ENCODE results near the gene GPC5. TPM values are rescaled to one million over a fixed set of nuclear protein-coding genes. Genes with fewer than 3 reads are reported as not detected.

GPC5 gene
- total RNA-seq, 1 experiment from 2014 or later = 0.21 TPM

- ChIA-PET POLR2A (ENCODE audit: low non-redundant PET) (no interaction called here), CTCF (no interaction called here)
- Histone ChIP-seq H3K27me3 (replicated peaks; ENCODE audit: insufficient read depth, low read depth, low read length, poor library complexity) (no peaks in the 10 kb centered on the region), H3K4me1 (ENCODE audit: insufficient read depth, low read length, poor library complexity, severe bottlenecking) (no peaks in the 10 kb centered on the region), H3K36me3 (ENCODE audit: insufficient read depth, low read length, poor library complexity, severe bottlenecking) (no peaks in the 10 kb centered on the region), H3K9me3 (ENCODE audit: low read depth, low read length, poor library complexity, severe bottlenecking) (no peaks in the 10 kb centered on the region), H3K27ac (ENCODE audit: low read depth, low read length, poor library complexity, severe bottlenecking) (no peak overlapping the region), H3K4me3 (ENCODE audit: low read depth, low read length, poor library complexity, severe bottlenecking) (no peak overlapping the region)
- TF ChIP-seq EZH2 (IDR thresholded peaks at IDR 0.05; ENCODE audit: borderline replicate concordance, low read depth, low read length, poor library complexity, severe bottlenecking) (no peak), CTCF (conservative IDR thresholded peaks at IDR 0.05; ENCODE audit: low read depth, low read length) (no peak)
- no TSS peak for BruUV-seq (replicated peaks)
- DNase-seq (ENCODE audit: low spot score) = no peak
- intact Hi-C loops (cut with micrococcal nuclease; ENCODE audit: unreplicated experiment) = no loop called here
Observed at GRCh38 chr13:91986761-91987483, 588.5 kb downstream of the GPC5 start.

- POLR2A ChIA-PET (ENCODE audit: low non-redundant PET) = no interaction called here
- CTCF ChIA-PET = no interaction called here
- Histone ChIP-seq H3K27me3 (replicated peaks; ENCODE audit: insufficient read depth, low read depth, low read length, poor library complexity) (no peaks in the 10 kb centered on the region), H3K36me3 (ENCODE audit: insufficient read depth, low read length, poor library complexity, severe bottlenecking) (no peaks in the 10 kb centered on the region), H3K4me1 (ENCODE audit: insufficient read depth, low read length, poor library complexity, severe bottlenecking) (no peaks in the 10 kb centered on the region), H3K9me3 (ENCODE audit: low read depth, low read length, poor library complexity, severe bottlenecking) (no peaks in the 10 kb centered on the region), H3K27ac (ENCODE audit: low read depth, low read length, poor library complexity, severe bottlenecking) (no peak overlapping the region), H3K4me3 (ENCODE audit: low read depth, low read length, poor library complexity, severe bottlenecking) (no peak overlapping the region)
- BruUV-seq (replicated peaks) = no TSS peak
- intact Hi-C loops (cut with micrococcal nuclease; ENCODE audit: unreplicated experiment) = no loop called here
- DNase-seq (ENCODE audit: low spot score) = no peak
- no peak for TF ChIP-seq CTCF (conservative IDR thresholded peaks at IDR 0.05; ENCODE audit: low read depth, low read length)
- no peak for TF ChIP-seq EZH2 (IDR thresholded peaks at IDR 0.05; ENCODE audit: borderline replicate concordance, low read depth, low read length, poor library complexity, severe bottlenecking)
Observed at GRCh38 chr13:91988331-91988730, 589.9 kb downstream of the GPC5 start.

- no TSS peak for BruUV-seq (replicated peaks)
- no peak overlapping the region for H3K4me3 ChIP-seq (ENCODE audit: low read depth, low read length, poor library complexity, severe bottlenecking)
- no peak for DNase-seq (ENCODE audit: low spot score)
- ChIA-PET CTCF (no interaction called here), POLR2A (ENCODE audit: low non-redundant PET) (no interaction called here)
- no peaks in the 10 kb centered on the region for H3K9me3 ChIP-seq (ENCODE audit: low read depth, low read length, poor library complexity, severe bottlenecking)
- H3K4me1 ChIP-seq (ENCODE audit: insufficient read depth, low read length, poor library complexity, severe bottlenecking) = no peaks in the 10 kb centered on the region
- TF ChIP-seq CTCF (conservative IDR thresholded peaks at IDR 0.05; ENCODE audit: low read depth, low read length) = no peak
- TF ChIP-seq EZH2 (IDR thresholded peaks at IDR 0.05; ENCODE audit: borderline replicate concordance, low read depth, low read length, poor library complexity, severe bottlenecking) = no peak
- no peaks in the 10 kb centered on the region for H3K27me3 ChIP-seq (replicated peaks; ENCODE audit: insufficient read depth, low read depth, low read length, poor library complexity)
- H3K27ac ChIP-seq (ENCODE audit: low read depth, low read length, poor library complexity, severe bottlenecking) = no peak overlapping the region
- H3K36me3 ChIP-seq (ENCODE audit: insufficient read depth, low read length, poor library complexity, severe bottlenecking) = no peaks in the 10 kb centered on the region
- intact Hi-C loops (cut with micrococcal nuclease; ENCODE audit: unreplicated experiment) = no loop called here
Observed at GRCh38 chr13:92012787-92013186, 614.4 kb downstream of the GPC5 start.

Data from A673 (cell line).